Endothelial cell of umbilical vein (primary cell): Measurements from ENCODE around the gene CNST. TPM values are rescaled to one million over a fixed set of nuclear protein-coding genes. Genes with fewer than 3 reads are reported as not detected.

Experiments used
- BruUV-seq: library from RNA; stranded (reverse); fragments of 400-500 nt; replicated peaks from 2 replicates; lab custom pipeline; 2021; lab: Mats Ljungman, UMichigan
- CTCF ChIA-PET: fragments of 300-600, 350-600 bp; sonication (Branson Sonifier 250); formaldehyde crosslinking; loops from one replicate; lab custom pipeline; 2021; ENCODE audit warnings: antibody characterized with exemption, inconsistent platforms; lab: Charles Lee
- POLR2A ChIA-PET: fragments of 300-600, 350-600 bp; sonication (Branson Sonifier 250); formaldehyde crosslinking; loops from one replicate; lab custom pipeline; 2021; ENCODE audit warnings: antibody characterized with exemption, inconsistent platforms; lab: Charles Lee
- DNase-seq: peaks from one replicate; pipeline ENCODE4 v3.0.0-alpha.2; 2011; ENCODE audit warnings: low read depth, low spot score
- FAIRE-seq: peaks from 2 replicates; lab custom pipeline; 2011; peaks lifted over from hg19 to GRCh38; lab: Jason Lieb, UNC
- H2AFZ ChIP-seq: 2 replicates; pipeline ENCODE4 v1.6.0; 2012; ENCODE audit warnings: low read depth, low read length, control low read depth, inconsistent platforms
- H3K27ac ChIP-seq: 2 replicates; pipeline ENCODE4 v1.5.1; 2011; ENCODE audit warnings: low read depth, mild to moderate bottlenecking, control low read depth, low read length, moderate library complexity; ENCODE audit not compliant: insufficient read depth
- H3K27me3 ChIP-seq, 2 experiments: 2 replicates each; pipeline versions ENCODE4 v1.6.0 to v1.6.1; 2011; ENCODE audit warnings: low read length in 2 of 2, mixed read lengths in 1 of 2; ENCODE audit not compliant: control insufficient read depth in 2 of 2, insufficient read depth in 2 of 2
- H3K36me3 ChIP-seq, 2 experiments: 2 replicates in 1 of 2; 3 replicates in 1 of 2; pipeline ENCODE4 v1.5.1; 2011; ENCODE audit warnings: low read length in 2 of 2, mild to moderate bottlenecking in 1 of 2, moderate library complexity in 1 of 2; ENCODE audit not compliant: control insufficient read depth in 2 of 2, insufficient read depth in 2 of 2; ENCODE audit errors: extremely low read depth in 1 of 2
- H3K4me1 ChIP-seq: 3 replicates; pipeline ENCODE4 v1.5.1; 2011; ENCODE audit warnings: mild to moderate bottlenecking, low read length; ENCODE audit not compliant: control insufficient read depth, insufficient read depth; ENCODE audit errors: extremely low read depth
- H3K4me2 ChIP-seq: 2 replicates; pipeline ENCODE4 v1.6.1; 2011; ENCODE audit warnings: low read length, control low read depth, mixed read lengths; ENCODE audit not compliant: insufficient read depth
- H3K4me3 ChIP-seq, 3 experiments: fragments of 200-600 bp in 1 of 3; sonication (generic), shearing (Covaris generic) in 1 of 3; replicated peaks in 1 of 3; 2 replicates each; pipeline ENCODE4 v1.5.1; 2011 to 2016; ENCODE audit warnings: control low read depth in 3 of 3, low read length in 3 of 3, mild to moderate bottlenecking in 2 of 3, inconsistent platforms in 1 of 3, low read depth in 1 of 3, moderate library complexity in 1 of 3; ENCODE audit not compliant: insufficient read depth in 1 of 3
- H3K79me2 ChIP-seq: 2 replicates; pipeline ENCODE4 v1.6.0; 2012; ENCODE audit warnings: low read length, inconsistent platforms; ENCODE audit not compliant: control insufficient read depth, insufficient read depth
- H3K9ac ChIP-seq: replicated peaks from 2 replicates; pipeline ENCODE3; 2011; ENCODE audit warnings: low read length, control low read depth; ENCODE audit not compliant: insufficient read depth; ENCODE audit errors: extremely low read depth
- H3K9me1 ChIP-seq: replicated peaks from 3 replicates; pipeline ENCODE4 v1.6.0; 2011; ENCODE audit warnings: mild to moderate bottlenecking, low read length; ENCODE audit not compliant: control insufficient read depth, insufficient read depth; ENCODE audit errors: extremely low read depth
- H3K9me3 ChIP-seq: replicated peaks from 2 replicates; pipeline ENCODE4 v1.5.1; 2012; ENCODE audit warnings: low read length, inconsistent platforms; ENCODE audit not compliant: control insufficient read depth, insufficient read depth
- H4K20me1 ChIP-seq: replicated peaks from 2 replicates; pipeline ENCODE3; 2011; ENCODE audit warnings: mild to moderate bottlenecking, low read length; ENCODE audit not compliant: control insufficient read depth, insufficient read depth; ENCODE audit errors: extremely low read depth
- EZH2 ChIP-seq: IDR thresholded peaks from 2 replicates; pipeline ENCODE4 v1.6.1; 2012; ENCODE audit warnings: borderline replicate concordance, low read depth, mild to moderate bottlenecking, moderate library complexity, low read length, inconsistent platforms; ENCODE audit not compliant: severe bottlenecking
- FOS ChIP-seq: IDR thresholded peaks from 2 replicates; pipeline ENCODE4 v1.6.1; 2011; ENCODE audit warnings: mild to moderate bottlenecking, low read length, moderate library complexity, borderline replicate concordance; ENCODE audit not compliant: insufficient read depth
- GATA2 ChIP-seq: IDR thresholded peaks from 2 replicates; pipeline ENCODE4 v1.7.0; 2011; ENCODE audit warnings: low read depth, mild to moderate bottlenecking, moderate library complexity, mixed read lengths, low read length; ENCODE audit not compliant: insufficient read length, insufficient read depth
- JUN ChIP-seq: IDR thresholded peaks from 2 replicates; pipeline ENCODE4 v1.6.1; 2011; ENCODE audit warnings: borderline replicate concordance, low read depth; ENCODE audit not compliant: insufficient read length, insufficient read depth
- MYC ChIP-seq: IDR thresholded peaks from one replicate; pipeline ENCODE4 v1.6.1; 2011; ENCODE audit warnings: mild to moderate bottlenecking, low read depth, low read length
- POLR2A ChIP-seq: IDR thresholded peaks from 2 replicates; pipeline ENCODE4 v1.6.1; 2012; ENCODE audit warnings: low read depth, mild to moderate bottlenecking, control low read depth, low read length
- POLR2AphosphoS5 ChIP-seq: IDR thresholded peaks from 2 replicates; pipeline ENCODE4 v1.6.1; 2012; ENCODE audit warnings: low read depth, mild to moderate bottlenecking, control low read depth, low read length, moderate library complexity; ENCODE audit not compliant: insufficient read depth
- dilution Hi-C: fragments of 300-500 bp; cut with MboI; formaldehyde crosslinking; loops from one replicate; pipeline ENCODE4 v1.15.0; 2019; ENCODE audit warnings: low sequenced_read_pairs; ENCODE audit not compliant: extremely low pct_ligation_motif_present
- intact Hi-C: fragments of 100-400 bp; cut with micrococcal nuclease; formaldehyde crosslinking; loops from one replicate; pipeline ENCODE4 v1.10.0; 2022
- polyA plus RNA-seq, 4 experiments: library from polyadenylated mRNA; depleted of rRNA in 3 of 4; stranded (reverse) in 3 of 4; unstranded in 1 of 4; fragments of >200 nt; gene quantifications; 2 replicates each; pipeline versions ENCODE4 v1.2.1 to v1.2.3, GENCODE V29; 2011 to 2012; ENCODE audit warnings: missing spikeins in 1 of 4
- total RNA-seq: library from RNA; stranded (reverse); gene quantifications from 2 replicates; pipeline ENCODE4 v1.2.3, GENCODE V29; 2021
- TF ChIP-seq, protein P1 (sequence below): IDR thresholded peaks from 2 replicates; pipeline ENCODE4 v1.6.1; 2011; ENCODE audit not compliant: insufficient read depth, insufficient read length
- TF ChIP-seq, protein P2 (sequence below), 2 donors: IDR thresholded peaks; 1 replicate in 1 of 2; 2 replicates in 1 of 2; pipeline ENCODE4 v1.5.1; 2011; ENCODE audit warnings: low read length in 2 of 2, mild to moderate bottlenecking in 2 of 2, moderate library complexity in 2 of 2, control low read depth in 1 of 2, inconsistent platforms in 1 of 2, low read depth in 1 of 2; ENCODE audit not compliant: insufficient read depth in 1 of 2; ENCODE audit errors: extremely low read depth in 1 of 2

The CNST gene
- total and polyA plus RNA-seq, 2 donors (not counting 3 experiments of a cell fraction or from before 2014, with no cell fraction given): 6.3 to 18.1 TPM

GRCh38 chr1:246698466-246699094 lies 132.3 kb downstream of the CNST start:
- TF ChIP-seq POLR2A (no peak), JUN (no peak), MYC (no peak), GATA2 (no peak), POLR2AphosphoS5 (no peak), FOS (no peak), EZH2 (no peak)
- TF ChIP-seq, protein P1, sequence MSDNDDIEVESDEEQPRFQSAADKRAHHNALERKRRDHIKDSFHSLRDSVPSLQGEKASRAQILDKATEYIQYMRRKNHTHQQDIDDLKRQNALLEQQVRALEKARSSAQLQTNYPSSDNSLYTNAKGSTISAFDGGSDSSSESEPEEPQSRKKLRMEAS: no peak
- TF ChIP-seq, protein P2, sequence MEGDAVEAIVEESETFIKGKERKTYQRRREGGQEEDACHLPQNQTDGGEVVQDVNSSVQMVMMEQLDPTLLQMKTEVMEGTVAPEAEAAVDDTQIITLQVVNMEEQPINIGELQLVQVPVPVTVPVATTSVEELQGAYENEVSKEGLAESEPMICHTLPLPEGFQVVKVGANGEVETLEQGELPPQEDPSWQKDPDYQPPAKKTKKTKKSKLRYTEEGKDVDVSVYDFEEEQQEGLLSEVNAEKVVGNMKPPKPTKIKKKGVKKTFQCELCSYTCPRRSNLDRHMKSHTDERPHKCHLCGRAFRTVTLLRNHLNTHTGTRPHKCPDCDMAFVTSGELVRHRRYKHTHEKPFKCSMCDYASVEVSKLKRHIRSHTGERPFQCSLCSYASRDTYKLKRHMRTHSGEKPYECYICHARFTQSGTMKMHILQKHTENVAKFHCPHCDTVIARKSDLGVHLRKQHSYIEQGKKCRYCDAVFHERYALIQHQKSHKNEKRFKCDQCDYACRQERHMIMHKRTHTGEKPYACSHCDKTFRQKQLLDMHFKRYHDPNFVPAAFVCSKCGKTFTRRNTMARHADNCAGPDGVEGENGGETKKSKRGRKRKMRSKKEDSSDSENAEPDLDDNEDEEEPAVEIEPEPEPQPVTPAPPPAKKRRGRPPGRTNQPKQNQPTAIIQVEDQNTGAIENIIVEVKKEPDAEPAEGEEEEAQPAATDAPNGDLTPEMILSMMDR (IDR thresholded peaks at IDR 0.05; ENCODE audit: extremely low read depth in 1 of 2, insufficient read depth in 1 of 2, low read depth in 1 of 2, low read length in 2 of 2): no peak
- H3K9me3 ChIP-seq: no peaks in the 10 kb centered on the region
- intact Hi-C loops: loop anchor here (1.0 to 5.0 kb wide), 8 partner anchors 9 to 1546 kb away; partner anchors contain the start of genes KIF26B and SCCPDH
- FAIRE-seq: no peak
- H3K79me2 ChIP-seq: no peaks in the 10 kb centered on the region
- CTCF ChIA-PET: no interaction called here
- H3K4me3 ChIP-seq: no peak overlapping the region
- peak overlapping the region; percentile 6 for H3K4me2 ChIP-seq
- dilution Hi-C loops: no loop called here
- H3K9me1 ChIP-seq: no peaks in the 10 kb centered on the region
- H3K27me3 ChIP-seq: no peaks in the 10 kb centered on the region
- DNase-seq: no peak
- POLR2A ChIA-PET: no interaction called here
- BruUV-seq: TSS peak; percentile 40
- H2AFZ ChIP-seq: peak overlapping the region; percentile 29
- H3K36me3 ChIP-seq: no peaks in the 10 kb centered on the region
- H4K20me1 ChIP-seq: no peaks in the 10 kb centered on the region
- peak overlapping the region; percentile 45 for H3K9ac ChIP-seq
- H3K4me1 ChIP-seq: peaks cover 5% of the 10 kb centered on the region
- H3K27ac ChIP-seq: peak overlapping the region; percentile 53
